CD4-positive, alpha-beta T cell treated with Interferon alpha-2 for 1 hour (primary cell): ENCODE data around the gene HS3ST3A1.
A peak's percentile ranks its signal among the peaks of the same experiment; 100 is the strongest.
"Not testable (repeated sequence)": the region's sequence is repeated elsewhere in the genome, so short reads cannot be mapped to it uniquely, and the experiment has no call there.

Source experiments
- DNase-seq, 2 donors: peaks; one replicate each; pipeline ENCODE4 v3.0.0-alpha.2; 2020 to 2022

HS3ST3A1 gene

GRCh38 chr17:13534946-13535345, 66.8 kb downstream of the HS3ST3A1 start:
- no peak for DNase-seq

GRCh38 chr17:13531721-13532120, 70.0 kb downstream of the HS3ST3A1 start:
- no peak for DNase-seq

- no peak for DNase-seq
Measured at GRCh38 chr17:13525876-13526275, 75.9 kb downstream of the HS3ST3A1 start.

GRCh38 chr17:13523164-13523563, 78.6 kb downstream of the HS3ST3A1 start:
- no peak for DNase-seq

- DNase-seq = no peak
Measured at GRCh38 chr17:13522749-13523148, 79.0 kb downstream of the HS3ST3A1 start.

DNA sequence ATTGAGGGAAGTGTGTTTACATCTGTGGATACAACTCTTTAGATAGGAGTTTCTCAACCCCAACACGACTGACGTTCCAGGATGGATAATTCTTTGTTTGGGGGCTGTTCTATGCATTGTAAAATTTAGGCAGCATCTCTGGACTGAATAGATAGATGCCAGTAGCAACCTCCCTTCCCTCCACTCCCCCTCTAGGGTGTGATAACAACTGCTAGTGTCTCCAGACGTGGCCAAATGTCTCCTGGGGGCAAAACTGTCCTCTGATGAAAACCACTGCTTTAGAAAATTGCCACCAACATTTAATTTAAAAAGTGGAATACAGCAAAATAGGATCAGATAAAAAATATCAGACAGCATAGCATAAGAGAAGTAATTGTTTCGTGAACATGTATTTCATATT, 79.9 kb downstream of the HS3ST3A1 start:
- no peak for DNase-seq

GRCh38 chr17:13520899-13521572, 80.7 kb downstream of the HS3ST3A1 start:
- no peak for DNase-seq

DNA sequence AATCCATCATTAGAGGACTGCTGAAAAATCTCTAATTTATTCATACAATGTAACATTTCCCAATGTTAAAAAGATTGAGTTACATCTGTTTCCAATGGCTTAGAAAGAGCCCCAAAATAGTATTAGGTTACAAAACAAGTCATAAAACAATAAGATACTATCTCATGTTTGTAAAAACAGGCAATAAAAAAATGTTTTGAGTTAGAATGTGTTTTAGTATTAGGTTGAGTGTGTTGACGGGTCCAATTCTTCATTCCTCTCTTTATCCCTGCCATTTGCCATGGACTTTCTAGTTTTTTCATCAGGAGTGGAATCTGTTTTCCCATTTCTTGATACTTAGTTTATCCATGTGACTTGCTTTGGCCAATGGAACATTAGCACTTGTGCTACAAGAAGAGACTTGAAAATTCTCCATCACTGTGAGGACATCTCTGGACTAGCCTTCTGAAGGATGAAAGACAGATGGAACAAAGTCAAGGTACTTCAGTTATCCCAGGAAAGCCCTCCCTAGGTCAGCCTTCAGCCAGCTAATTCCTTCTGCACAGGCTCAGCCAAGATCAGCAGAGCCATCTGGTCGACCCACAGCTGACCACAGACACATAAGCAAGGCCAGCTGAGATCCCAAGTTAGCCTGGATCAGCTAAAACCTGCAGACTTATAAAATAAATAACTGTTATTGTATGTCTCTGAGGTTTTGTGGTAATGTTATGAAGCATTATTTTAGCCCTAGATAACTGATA, 83.3 kb downstream of the HS3ST3A1 start:
- DNase-seq = no peak

GRCh38 chr17:13513039-13513405, 88.7 kb downstream of the HS3ST3A1 start:
- DNase-seq = no peak

DNA sequence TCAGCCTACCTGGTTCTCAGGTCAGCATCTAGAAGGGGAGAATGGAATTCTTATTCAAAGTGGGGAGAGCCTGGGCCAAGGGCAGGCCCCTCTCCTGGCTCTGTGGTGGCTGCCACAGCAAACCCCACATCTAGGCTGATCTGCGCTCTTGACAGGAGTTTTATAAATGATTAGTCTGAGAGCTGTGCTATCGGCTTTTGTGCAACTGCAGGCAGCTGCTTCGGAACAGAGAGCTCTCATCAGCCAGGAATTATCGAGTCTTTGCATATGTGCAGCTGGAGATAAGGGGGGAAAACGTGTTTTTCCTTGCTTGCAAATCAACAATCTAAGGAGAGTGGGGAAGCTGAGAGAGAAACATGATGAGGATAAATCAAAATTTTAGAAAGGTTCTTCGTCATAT, 91.7 kb downstream of the HS3ST3A1 start:
- DNase-seq = no peak

- no peak for DNase-seq
Measured at GRCh38 chr17:13509527-13509926, 92.2 kb downstream of the HS3ST3A1 start.

- peak in 1 of 2 donors; percentile 0 for DNase-seq
Measured at GRCh38 chr17:13508896-13509295, 92.8 kb downstream of the HS3ST3A1 start.

DNA sequence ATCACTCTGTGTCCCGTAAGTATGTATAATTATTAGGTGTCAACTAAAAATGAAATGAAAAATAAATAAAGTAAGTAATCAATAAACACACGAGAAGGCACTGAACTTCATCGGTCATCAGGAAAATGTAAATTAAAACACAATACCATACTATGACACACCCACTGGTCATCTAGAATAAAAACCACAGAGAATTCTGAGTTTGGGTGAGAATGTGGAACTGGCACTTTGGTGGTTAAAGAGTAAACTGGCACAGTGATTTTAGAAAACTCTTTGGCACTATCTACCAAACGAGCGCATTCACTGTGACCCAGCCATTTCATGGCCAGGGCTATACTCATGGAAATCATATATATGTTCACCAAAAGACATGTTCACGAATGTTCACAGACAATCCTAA, 98.2 kb downstream of the HS3ST3A1 start:
- DNase-seq = no peak

GRCh38 chr17:13502263-13502662, 99.5 kb downstream of the HS3ST3A1 start:
- no peak for DNase-seq

DNA sequence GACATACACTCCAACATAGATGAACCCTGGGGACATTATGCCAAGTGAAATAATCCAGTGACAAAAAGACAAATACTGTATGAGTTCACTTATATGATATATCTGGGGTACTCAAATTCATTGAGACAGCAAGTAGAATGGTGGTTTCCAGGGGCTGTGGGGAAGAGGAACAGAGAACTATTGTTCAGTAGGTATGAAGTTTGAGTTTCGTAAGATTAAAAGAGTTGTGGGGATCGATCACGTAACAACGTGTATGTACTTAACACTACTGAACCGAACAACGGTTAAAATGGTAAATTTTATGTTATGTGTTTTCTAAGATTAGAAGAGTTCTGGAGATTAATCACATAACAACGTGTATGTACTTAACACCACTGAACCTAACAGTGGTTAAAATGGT, 100.8 kb downstream of the HS3ST3A1 start:
- no peak for DNase-seq

- DNase-seq = no peak
Measured at GRCh38 chr17:13498184-13498583, 103.5 kb downstream of the HS3ST3A1 start.

DNA sequence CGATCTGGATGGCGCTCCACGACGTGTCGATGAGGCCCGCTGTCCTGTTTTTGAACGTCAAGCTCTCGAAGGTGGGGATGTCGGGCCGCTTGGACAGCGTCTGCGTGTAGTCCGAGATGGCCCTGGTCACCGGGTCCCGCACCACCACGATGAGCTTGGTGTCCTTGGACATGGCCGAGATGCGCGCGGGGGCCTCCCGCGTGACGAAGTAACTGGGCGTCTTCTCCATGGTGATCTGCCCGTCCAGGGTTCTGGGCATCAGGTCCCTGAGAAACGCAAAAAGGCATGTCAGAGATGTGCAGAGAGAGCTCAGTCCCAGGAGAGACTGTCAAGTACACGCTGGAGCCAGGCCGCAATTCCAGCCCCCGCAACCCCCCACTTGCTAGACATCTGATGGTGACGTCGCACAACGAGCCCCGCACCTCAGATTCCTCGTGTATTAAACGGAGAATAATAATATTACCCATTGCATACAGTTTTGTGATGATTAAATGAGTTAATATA, 105.1 kb downstream of the HS3ST3A1 start:
- not testable (repeated sequence) for DNase-seq

- DNase-seq = no peak
Measured at GRCh38 chr17:13495423-13495822, 106.3 kb downstream of the HS3ST3A1 start.

GRCh38 chr17:13492737-13493122, 109.0 kb downstream of the HS3ST3A1 start:
- DNase-seq = no peak

GRCh38 chr17:13491916-13492736, 109.6 kb downstream of the HS3ST3A1 start:
- no peak for DNase-seq

- DNase-seq = no peak
Measured at GRCh38 chr17:13491491-13491890, 110.2 kb downstream of the HS3ST3A1 start.

- no peak for DNase-seq
Measured at GRCh38 chr17:13490906-13491482, 110.7 kb downstream of the HS3ST3A1 start.

GRCh38 chr17:13490427-13490826, 111.3 kb downstream of the HS3ST3A1 start:
- DNase-seq = no peak
